HEK293 (cell line): Measurements from ENCODE around the gene HID1.

Experiments used
- CTCF ChIA-PET: fragments of 350-600 bp; formaldehyde crosslinking; extraction: SDS; loops from one replicate; lab custom pipeline; 2021; ENCODE audit warnings: antibody characterized with exemption; lab: Yijun Ruan, JAX
- POLR2A ChIA-PET: fragments of 300-600 bp; formaldehyde crosslinking; extraction: SDS; loops from one replicate; lab custom pipeline; 2020; ENCODE audit warnings: antibody characterized with exemption, inconsistent platforms; lab: Yijun Ruan, JAX
- H3K27ac ChIP-seq: fragments of 200-500 bp; sonication (Bioruptor generic); 2 replicates; pipeline ENCODE4 v1.5.1; 2014; ENCODE audit warnings: low read depth, low read length, control low read depth, inconsistent platforms; ENCODE audit errors: extremely low read depth
- H3K36me3 ChIP-seq, 2 experiments: fragments of 200-500 bp in 1 of 2; sonication (Bioruptor generic) in 1 of 2; 1 replicate in 1 of 2; 2 replicates in 1 of 2; pipeline ENCODE4 v1.5.1; 2014 to 2017; ENCODE audit warnings: inconsistent platforms in 2 of 2, low read length in 2 of 2; ENCODE audit not compliant: control insufficient read depth in 2 of 2, insufficient read depth in 1 of 2
- H3K4me1 ChIP-seq: fragments of 200-500 bp; sonication (Bioruptor generic); 2 replicates; pipeline ENCODE4 v1.5.1; 2014; ENCODE audit warnings: mild to moderate bottlenecking, low read length, inconsistent platforms; ENCODE audit not compliant: control insufficient read depth, insufficient read depth
- H3K4me3 ChIP-seq: 2 replicates; pipeline ENCODE4 v1.5.1; 2011; ENCODE audit warnings: low read depth, mild to moderate bottlenecking, control low read depth, low read length, moderate library complexity
- H3K9me3 ChIP-seq: fragments of 200-500 bp; sonication (Bioruptor generic); 2 replicates; pipeline ENCODE4 v1.5.1; 2014; ENCODE audit warnings: low read depth, low read length, inconsistent platforms; ENCODE audit not compliant: control insufficient read depth, insufficient read depth
- FEZF1 ChIP-seq: fragments of 450-650 bp; formaldehyde crosslinking; IDR thresholded peaks from 2 replicates; pipeline ENCODE4 v1.5.1; 2016; ENCODE audit warnings: missing biosample characterization, missing genetic modification characterization
- HOXA7 ChIP-seq: sonication (generic); formaldehyde crosslinking; IDR thresholded peaks from 2 replicates; pipeline ENCODE4 v1.8.1; 2022; ENCODE audit warnings: missing genetic modification reagents, borderline replicate concordance
- IKZF3 ChIP-seq: fragments of 450-650 bp; IDR thresholded peaks from 2 replicates; pipeline ENCODE4 v1.5.0; 2018; ENCODE audit warnings: missing biosample characterization, mild to moderate bottlenecking, missing genetic modification characterization, moderate library complexity
- KLF9 ChIP-seq: fragments of 450-650 bp; formaldehyde crosslinking; IDR thresholded peaks from 2 replicates; pipeline ENCODE4 v1.5.1; 2016; ENCODE audit warnings: missing biosample characterization, missing genetic modification characterization, low read depth
- MZF1 ChIP-seq: fragments of 450-650 bp; formaldehyde crosslinking; IDR thresholded peaks from 2 replicates; pipeline ENCODE4 v1.5.1; 2017; ENCODE audit warnings: missing biosample characterization, missing genetic modification characterization, borderline replicate concordance
- OVOL3 ChIP-seq: fragments of 450-650 bp; formaldehyde crosslinking; IDR thresholded peaks from 2 replicates; pipeline ENCODE4 v1.5.1; 2016; ENCODE audit warnings: missing biosample characterization, missing genetic modification characterization
- PATZ1 ChIP-seq: fragments of 450-650 bp; formaldehyde crosslinking; IDR thresholded peaks from 2 replicates; pipeline ENCODE4 v1.5.1; 2016; ENCODE audit warnings: missing biosample characterization, missing genetic modification characterization
- PRDM4 ChIP-seq: fragments of 450-650 bp; formaldehyde crosslinking; IDR thresholded peaks from 2 replicates; pipeline ENCODE4 v1.5.1; 2017; ENCODE audit warnings: missing biosample characterization, missing genetic modification characterization
- SCRT1 ChIP-seq: fragments of 450-650 bp; formaldehyde crosslinking; IDR thresholded peaks from 2 replicates; pipeline ENCODE4 v1.5.1; 2016; ENCODE audit warnings: missing biosample characterization, missing genetic modification characterization, borderline replicate concordance
- SCRT2 ChIP-seq: fragments of 450-650 bp; formaldehyde crosslinking; IDR thresholded peaks from 2 replicates; pipeline ENCODE4 v1.5.1; 2016; ENCODE audit warnings: missing biosample characterization, missing genetic modification characterization
- SP7 ChIP-seq: fragments of 450-650 bp; formaldehyde crosslinking; IDR thresholded peaks from 2 replicates; pipeline ENCODE4 v1.5.1; 2016; ENCODE audit warnings: missing biosample characterization, missing genetic modification characterization
- ZBTB6 ChIP-seq: fragments of 450-650 bp; formaldehyde crosslinking; IDR thresholded peaks from 2 replicates; pipeline ENCODE4 v1.5.1; 2017; ENCODE audit warnings: missing biosample characterization, missing genetic modification characterization
- ZBTB8A ChIP-seq: fragments of 450-650 bp; formaldehyde crosslinking; IDR thresholded peaks from 2 replicates; pipeline ENCODE4 v1.5.1; 2016; ENCODE audit warnings: missing biosample characterization, missing genetic modification characterization
- ZIC2 ChIP-seq: fragments of 450-650 bp; formaldehyde crosslinking; IDR thresholded peaks from 2 replicates; pipeline ENCODE4 v1.5.1; 2016; ENCODE audit warnings: missing biosample characterization, missing genetic modification characterization
- ZNF121 ChIP-seq: fragments of 450-650 bp; formaldehyde crosslinking; IDR thresholded peaks from 2 replicates; pipeline ENCODE4 v1.5.1; 2016; ENCODE audit warnings: missing biosample characterization, missing genetic modification characterization
- ZNF18 ChIP-seq: fragments of 450-650 bp; formaldehyde crosslinking; IDR thresholded peaks from 2 replicates; pipeline ENCODE4 v1.5.1; 2016; ENCODE audit warnings: missing biosample characterization, missing genetic modification characterization
- ZNF362 ChIP-seq: fragments of 450-650 bp; formaldehyde crosslinking; IDR thresholded peaks from 2 replicates; pipeline ENCODE4 v1.5.1; 2016; ENCODE audit warnings: missing biosample characterization, missing genetic modification characterization
- ZNF48 ChIP-seq: fragments of 450-650 bp; formaldehyde crosslinking; IDR thresholded peaks from 2 replicates; pipeline ENCODE4 v1.5.1; 2016; ENCODE audit warnings: missing biosample characterization, missing genetic modification characterization
- ZNF610 ChIP-seq: fragments of 450-650 bp; formaldehyde crosslinking; IDR thresholded peaks from 2 replicates; pipeline ENCODE4 v1.5.1; 2016; ENCODE audit warnings: missing biosample characterization, missing genetic modification characterization, borderline replicate concordance
- ZNF664 ChIP-seq: fragments of 450-650 bp; formaldehyde crosslinking; IDR thresholded peaks from 2 replicates; pipeline ENCODE4 v1.5.1; 2016; ENCODE audit warnings: missing biosample characterization, missing genetic modification characterization
- ZSCAN30 ChIP-seq: fragments of 450-650 bp; IDR thresholded peaks from 2 replicates; pipeline ENCODE4 v1.5.1; 2018; ENCODE audit warnings: missing biosample characterization, mild to moderate bottlenecking, missing genetic modification characterization, moderate library complexity
- ZSCAN4 ChIP-seq: fragments of 450-650 bp; formaldehyde crosslinking; IDR thresholded peaks from 2 replicates; pipeline ENCODE4 v1.5.1; 2017; ENCODE audit warnings: missing biosample characterization, missing genetic modification characterization

HID1 gene

GRCh38 chr17:75009139-75009724 is 36.7 kb upstream of the HID1 start (continued):
- TF ChIP-seq ZBTB6 (0 out of 2 replicates have a peak, but pooled peaks have one; percentile 46), FEZF1 (tag by site-specific recombination) (peak; percentile 77), MZF1 (0 out of 2 replicates have a peak, but pooled peaks have one; percentile 13), ZNF664 (peak; percentile 39; the same call in 1 of the 2 replicates), ZSCAN30 (tag by site-specific recombination) (peak; percentile 68; the same call in 1 of the 2 replicates), ZIC2 (tag by site-specific recombination) (peak; percentile 71), OVOL3 (peak; percentile 69; the same call in 1 of the 2 replicates), PRDM4 (peak; percentile 59; the same call in 1 of the 2 replicates), SP7 (no peak), SCRT1 (tag by site-specific recombination) (peak; percentile 62; the same call in 1 of the 2 replicates), IKZF3 (peak; percentile 57; the same call in 1 of the 2 replicates), ZNF18 (peak; percentile 63; the same call in 1 of the 2 replicates)

GRCh38 chr17:75008373-75008772 is 35.8 kb upstream of the HID1 start:
- Histone ChIP-seq H3K9me3 (no peaks in the 10 kb centered on the region), H3K4me3 (no peak overlapping the region), H3K4me1 (peaks cover 21% of the 10 kb centered on the region), H3K36me3 (peaks cover 0 to 16% of the 10 kb centered on the region in 2 experiments; a peak in 1 of 3 replicates), H3K27ac (no peak overlapping the region)
- ChIA-PET CTCF (interaction anchor here (1.6 to 4.0 kb wide), 2 partner anchors 15 to 47 kb away, joined by 8 to 37 read pairs; no protein-coding TSS in a partner anchor), POLR2A (interaction anchor here (0.6 to 1.6 kb wide), 4 partner anchors 18 to 24 kb away, joined by 3 to 9 read pairs (median 4); partner anchors contain the start of gene CDR2L)
- TF ChIP-seq SCRT2, result peak; percentile 64
- TF ChIP-seq ZNF48 (tag by site-specific recombination), result no peak
- TF ChIP-seq ZSCAN4 (tag by site-specific recombination), result no peak
- TF ChIP-seq HOXA7 (CRISPR knock-in tag), result no peak
- TF ChIP-seq ZIC2 (tag by site-specific recombination), result peak; percentile 91
- no peak for TF ChIP-seq KLF9 (tag by site-specific recombination)
- peak; percentile 87 for TF ChIP-seq SCRT1 (tag by site-specific recombination)
- peak; percentile 62; the same call in 1 of the 2 replicates for TF ChIP-seq ZNF18
- peak; percentile 33 for TF ChIP-seq ZBTB8A
- TF ChIP-seq PATZ1 (tag by site-specific recombination), result peak; percentile 39; the same call in 1 of the 2 replicates
- TF ChIP-seq ZNF362 (tag by site-specific recombination), result peak; percentile 83
- peak; percentile 99 for TF ChIP-seq ZNF121 (tag by site-specific recombination)
- TF ChIP-seq ZNF610 (tag by site-specific recombination), result no peak
